Measurements from ENCODE around the gene MAN1B1.

GRCh38 chr9:137113385-137114159 is 26.8 kb downstream of the MAN1B1 start:
- TF ChIP-seq MAX (IDR thresholded peaks at IDR 0.05) = no peak
- TF ChIP-seq REST (IDR thresholded peaks at IDR 0.05; ENCODE audit: low read depth) = no peak
- TF ChIP-seq RAD21 (IDR thresholded peaks at IDR 0.05; ENCODE audit: low read depth) = no peak
- no peak for TF ChIP-seq TAF1 (IDR thresholded peaks at IDR 0.05; ENCODE audit: low read depth)
- no peak for TF ChIP-seq USF1 (IDR thresholded peaks at IDR 0.05)
- no peak for TF ChIP-seq EGR1 (IDR thresholded peaks at IDR 0.05)
- no peak for TF ChIP-seq EP300 (IDR thresholded peaks at IDR 0.05; ENCODE audit: borderline replicate concordance)

All from Ishikawa (cell line).